ENCODE data around the gene TBC1D14.

DNA sequence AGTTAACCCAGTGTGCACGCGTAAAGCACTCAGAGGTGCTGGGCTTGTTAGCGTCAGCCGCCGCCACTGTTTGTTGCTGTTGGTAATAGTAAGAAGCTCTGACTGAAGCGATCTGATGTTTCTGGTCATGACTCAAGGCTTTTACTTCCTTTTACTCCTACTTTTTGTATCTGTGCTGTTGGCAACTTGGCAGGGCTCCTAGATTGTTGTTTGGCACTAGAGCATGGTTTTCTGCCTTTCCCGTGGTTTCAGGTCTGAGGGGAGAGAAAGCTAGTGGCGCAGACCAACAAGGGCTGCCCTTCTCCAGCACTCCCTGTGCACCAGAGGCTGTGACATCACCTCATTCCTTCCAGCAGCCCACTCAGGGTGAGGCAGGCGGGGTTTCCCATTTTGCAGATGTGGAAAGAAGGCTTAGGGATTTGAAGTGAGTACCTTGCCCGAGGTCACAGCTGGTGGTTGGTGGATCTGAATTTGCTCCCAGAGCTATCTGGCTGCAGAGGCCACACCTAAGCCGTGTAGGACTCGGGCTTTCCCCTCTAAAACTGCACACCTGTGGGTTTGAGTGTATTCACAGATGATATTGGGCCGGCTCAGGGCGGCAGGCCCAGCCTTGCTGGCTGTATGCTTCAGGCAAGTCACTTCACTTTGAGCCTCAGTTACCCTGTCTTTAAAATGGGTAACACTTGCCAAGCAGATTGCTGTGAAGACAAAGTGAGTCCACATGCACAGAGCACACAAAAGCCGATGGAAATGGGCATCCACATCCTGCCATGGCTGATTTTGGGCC lies 82.3 kb downstream of the TBC1D14 start:
- no peak for TF ChIP-seq EZH2phosphoT487 (IDR thresholded peaks at IDR 0.05; ENCODE audit: low read depth)
- TF ChIP-seq, protein P1, sequence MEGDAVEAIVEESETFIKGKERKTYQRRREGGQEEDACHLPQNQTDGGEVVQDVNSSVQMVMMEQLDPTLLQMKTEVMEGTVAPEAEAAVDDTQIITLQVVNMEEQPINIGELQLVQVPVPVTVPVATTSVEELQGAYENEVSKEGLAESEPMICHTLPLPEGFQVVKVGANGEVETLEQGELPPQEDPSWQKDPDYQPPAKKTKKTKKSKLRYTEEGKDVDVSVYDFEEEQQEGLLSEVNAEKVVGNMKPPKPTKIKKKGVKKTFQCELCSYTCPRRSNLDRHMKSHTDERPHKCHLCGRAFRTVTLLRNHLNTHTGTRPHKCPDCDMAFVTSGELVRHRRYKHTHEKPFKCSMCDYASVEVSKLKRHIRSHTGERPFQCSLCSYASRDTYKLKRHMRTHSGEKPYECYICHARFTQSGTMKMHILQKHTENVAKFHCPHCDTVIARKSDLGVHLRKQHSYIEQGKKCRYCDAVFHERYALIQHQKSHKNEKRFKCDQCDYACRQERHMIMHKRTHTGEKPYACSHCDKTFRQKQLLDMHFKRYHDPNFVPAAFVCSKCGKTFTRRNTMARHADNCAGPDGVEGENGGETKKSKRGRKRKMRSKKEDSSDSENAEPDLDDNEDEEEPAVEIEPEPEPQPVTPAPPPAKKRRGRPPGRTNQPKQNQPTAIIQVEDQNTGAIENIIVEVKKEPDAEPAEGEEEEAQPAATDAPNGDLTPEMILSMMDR (IDR thresholded peaks at IDR 0.05; ENCODE audit: low read depth, low read length) = no peak
